Embryonic facial prominence (tissue), 1 donor: Measurements from ENCODE around the gene RABGAP1.

Source experiments
- DNase-seq: peaks from one replicate; pipeline ENCODE4 v3.0.0-alpha.2; 2016; ENCODE audit errors: extremely low spot score

Gene RABGAP1

DNA sequence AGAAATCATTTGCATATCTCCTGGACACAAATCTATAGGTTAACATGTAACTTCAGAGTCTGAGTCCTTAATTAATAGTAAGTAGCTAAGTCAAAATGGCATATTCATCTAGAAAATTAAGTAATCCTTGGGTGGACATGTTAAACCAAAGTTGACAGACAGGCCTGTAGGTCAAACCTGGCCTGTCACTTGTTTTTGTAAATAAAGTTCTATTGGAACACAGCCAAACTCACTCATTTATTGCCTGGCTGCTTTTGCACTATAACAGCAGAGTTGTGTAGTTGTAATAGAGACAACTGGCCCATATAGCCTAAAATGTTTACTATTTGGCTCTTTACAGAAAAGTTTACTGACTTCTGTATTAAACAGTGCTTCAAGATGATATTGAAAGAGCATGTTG lies 68.1 kb downstream of the RABGAP1 start:
- DNase-seq, result no peak

DNA sequence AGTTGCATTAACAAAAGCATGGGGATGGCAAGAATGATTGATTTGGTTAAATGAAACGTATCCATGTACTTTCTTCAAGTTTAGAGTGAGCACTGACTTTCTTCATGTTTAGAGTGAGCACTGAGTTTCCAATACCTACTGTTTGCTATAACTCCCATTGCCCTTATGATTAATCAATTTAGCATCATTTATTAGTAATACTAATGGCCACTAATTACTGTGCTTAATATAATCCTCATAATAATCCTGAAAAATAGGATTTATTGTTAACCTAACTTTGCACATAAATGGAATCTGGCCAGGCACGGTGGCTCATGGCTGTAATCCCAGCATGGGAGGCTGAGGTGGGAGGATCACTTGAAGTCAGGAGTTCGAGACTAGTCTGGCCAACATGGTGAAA lies 70.6 kb downstream of the RABGAP1 start:
- DNase-seq, result no peak

DNA sequence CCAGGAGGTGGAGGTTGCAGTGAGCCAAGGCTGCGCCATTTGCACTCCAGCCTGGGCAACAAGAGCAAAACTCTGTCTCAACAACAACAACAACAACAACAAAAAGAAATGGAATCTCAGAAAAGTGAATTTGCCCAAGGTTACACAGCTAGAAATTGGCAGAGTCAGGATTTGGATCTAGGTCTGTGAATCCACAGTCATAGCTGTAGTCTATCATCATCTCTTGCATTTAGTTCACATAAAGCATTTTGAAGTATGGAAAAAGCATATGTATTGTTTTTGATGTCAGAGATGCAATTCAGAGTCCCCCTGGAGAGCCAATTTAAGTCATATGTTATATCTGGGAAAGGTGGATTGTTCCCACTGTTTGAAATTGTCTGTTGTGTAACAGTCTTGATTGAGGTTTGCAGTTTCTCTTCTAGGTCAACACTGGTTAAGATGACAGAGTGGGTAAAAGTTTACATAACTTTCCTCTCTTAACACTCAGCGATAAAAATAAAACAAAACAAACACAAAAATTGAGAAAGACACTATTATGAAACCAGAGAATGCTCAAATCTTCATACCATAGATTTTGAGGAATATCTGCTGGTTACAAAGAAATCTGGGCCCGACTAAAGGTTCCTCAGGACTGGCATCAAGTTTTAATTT lies 71.2 kb downstream of the RABGAP1 start:
- DNase-seq, result no peak

DNA sequence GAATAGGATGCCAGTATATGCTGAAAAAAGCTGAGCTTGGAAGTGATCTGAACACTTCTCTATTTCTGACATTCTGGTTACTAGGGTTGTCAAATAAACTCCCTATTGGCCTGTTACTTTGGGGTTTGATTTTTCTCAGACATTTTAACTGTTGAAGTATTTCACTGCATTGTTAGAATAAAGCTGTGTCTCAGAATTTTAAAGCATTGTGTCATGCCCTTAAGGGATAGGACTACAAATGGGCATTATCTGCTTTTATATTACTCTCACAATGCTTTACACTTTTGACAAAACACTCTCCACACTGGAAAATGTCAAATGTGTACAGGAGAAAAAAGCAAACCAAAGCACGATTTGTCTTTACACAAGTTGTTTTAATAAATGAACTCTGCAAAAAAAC lies 75.8 kb downstream of the RABGAP1 start:
- DNase-seq, result no peak

DNA sequence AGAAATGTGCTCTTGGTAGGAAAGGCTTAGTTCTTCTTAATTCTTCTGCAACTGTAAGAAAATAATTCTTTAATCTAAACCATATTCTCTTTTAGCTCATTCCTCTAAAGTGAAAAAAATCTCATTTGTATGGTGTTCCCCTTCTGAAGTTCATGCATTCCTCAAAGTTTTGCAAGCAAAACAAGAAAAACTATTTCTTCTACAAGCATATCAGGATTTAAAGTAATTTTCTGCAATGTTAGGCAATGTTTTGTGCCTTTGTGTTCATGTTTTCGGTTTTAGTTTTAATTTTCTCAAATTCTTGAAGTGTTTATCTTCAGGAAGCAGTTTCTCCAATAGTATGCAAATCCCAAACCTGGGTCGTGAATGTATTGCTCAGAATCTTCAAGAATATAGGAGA lies 80.0 kb downstream of the RABGAP1 start:
- no peak for DNase-seq

DNA sequence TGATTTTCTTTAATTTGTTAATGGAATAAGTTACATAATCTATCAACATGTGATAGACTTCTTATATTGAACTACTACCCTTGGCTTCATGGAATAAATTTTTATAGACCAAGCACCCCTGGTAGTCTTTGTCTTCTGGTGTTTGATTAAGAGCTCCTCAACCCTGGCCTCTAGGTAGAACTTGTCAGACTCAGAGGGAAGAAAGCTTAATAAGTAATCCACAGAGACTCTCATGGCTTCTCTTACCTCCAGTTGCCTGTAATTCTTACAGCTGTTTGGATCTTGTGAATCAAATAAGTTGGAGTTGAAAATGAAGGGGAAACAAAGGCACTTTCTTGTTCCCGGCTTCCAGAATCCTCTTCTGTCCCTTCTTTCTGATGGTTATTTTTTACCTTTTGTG lies 85.6 kb downstream of the RABGAP1 start:
- no peak for DNase-seq

DNA sequence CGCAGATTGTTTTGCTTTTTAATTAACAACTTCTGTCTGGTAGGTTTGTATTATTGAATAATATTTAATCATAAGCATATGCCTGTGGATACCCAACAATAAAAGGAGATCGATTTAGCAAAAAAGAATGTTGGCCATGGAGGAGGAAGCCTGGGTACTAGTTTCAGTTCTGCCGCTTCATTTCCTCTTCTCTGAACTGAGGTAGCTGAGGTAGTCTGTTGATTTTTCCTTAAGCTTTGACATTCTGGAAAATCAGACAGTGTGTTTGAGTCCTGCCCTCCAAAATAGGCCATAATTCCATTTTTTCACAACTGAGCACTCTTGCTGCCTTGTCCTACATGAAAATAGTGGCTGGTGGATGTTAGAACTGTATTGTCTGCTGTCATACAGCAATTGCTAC lies 86.7 kb downstream of the RABGAP1 start:
- no peak for DNase-seq

DNA sequence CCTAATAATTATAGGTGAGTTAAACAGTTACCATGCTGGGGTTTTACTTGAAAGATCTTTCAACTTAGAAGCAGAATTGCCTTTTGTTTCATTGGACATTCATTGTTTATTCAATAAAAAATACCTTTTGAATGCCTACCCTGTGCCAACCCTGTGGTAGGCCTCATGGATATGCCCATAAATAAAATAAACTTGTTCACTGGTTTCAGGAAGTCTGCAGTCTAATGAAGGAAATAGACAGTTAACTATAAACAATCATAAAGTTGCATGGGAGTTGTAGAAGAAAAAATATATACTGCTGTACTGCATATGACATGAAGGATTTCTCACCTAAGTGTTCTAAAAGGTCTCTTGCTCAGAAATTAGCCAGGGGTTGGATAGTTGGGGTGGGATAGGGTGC lies 87.3 kb downstream of the RABGAP1 start:
- no peak for DNase-seq

DNA sequence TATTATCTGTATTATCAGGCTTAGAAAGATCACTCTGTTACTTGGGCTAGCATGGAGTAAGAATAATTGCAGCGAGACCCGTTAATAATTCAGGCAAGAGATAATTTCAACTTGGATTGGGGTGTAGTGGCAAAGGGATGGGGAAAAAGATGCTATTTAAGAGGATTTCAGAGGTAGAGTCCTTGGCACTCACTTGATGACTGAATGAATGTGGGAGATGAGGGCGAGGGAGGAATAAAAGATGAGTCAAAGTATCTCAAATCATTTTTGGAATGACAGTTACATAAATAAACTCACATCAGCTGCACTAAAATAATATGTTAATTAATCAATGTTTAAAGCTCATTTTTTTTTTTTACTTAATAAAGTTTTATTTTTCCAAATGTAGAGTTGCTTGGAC lies 88.2 kb downstream of the RABGAP1 start:
- DNase-seq, result no peak

DNA sequence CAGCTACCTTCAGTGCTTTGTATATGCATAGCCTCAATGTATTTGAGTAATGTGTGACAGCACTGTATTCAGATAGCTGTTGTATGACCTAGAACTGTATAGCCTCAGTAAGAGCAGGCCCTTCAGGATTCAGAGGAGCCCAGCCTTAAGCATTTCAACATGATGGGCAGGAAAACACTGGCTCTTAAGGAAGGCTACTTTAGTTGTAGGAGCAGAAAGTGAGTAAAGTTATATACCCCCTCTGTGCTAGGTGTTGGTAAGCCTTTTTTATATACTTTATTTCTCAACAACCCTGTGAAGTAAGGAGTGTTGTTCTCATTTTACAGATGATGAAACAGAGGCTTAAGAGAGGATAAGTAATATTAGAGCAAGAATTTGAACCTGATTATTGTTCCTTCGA lies 91.1 kb downstream of the RABGAP1 start:
- DNase-seq, result no peak

DNA sequence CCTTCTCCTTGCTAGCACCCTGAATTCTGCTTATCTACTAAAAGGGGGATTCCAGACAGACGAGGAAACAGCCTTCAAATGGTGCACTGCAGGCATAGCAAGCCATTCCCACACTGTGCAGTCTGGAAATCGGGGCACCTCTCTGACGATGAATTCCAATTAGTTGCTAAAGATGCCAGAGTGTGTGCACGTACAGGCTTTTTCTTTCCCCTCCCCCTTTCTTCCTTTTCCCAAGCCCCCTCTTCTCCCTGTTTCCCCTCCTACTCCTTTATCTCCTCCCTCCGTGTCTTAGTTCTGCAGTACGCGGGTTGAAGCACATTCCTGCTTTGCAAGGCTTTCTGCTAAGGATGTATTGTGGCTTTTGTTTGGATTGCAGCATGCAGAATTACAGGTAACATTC lies 92.5 kb downstream of the RABGAP1 start, which contains the start of gene GPR21:
Gene GPR21, plus strand, starts transcription at position 316 of the 400 bp plus-strand sequence. CDS start 900 bp downstream, outside the sequence.
- DNase-seq, result no peak

DNA sequence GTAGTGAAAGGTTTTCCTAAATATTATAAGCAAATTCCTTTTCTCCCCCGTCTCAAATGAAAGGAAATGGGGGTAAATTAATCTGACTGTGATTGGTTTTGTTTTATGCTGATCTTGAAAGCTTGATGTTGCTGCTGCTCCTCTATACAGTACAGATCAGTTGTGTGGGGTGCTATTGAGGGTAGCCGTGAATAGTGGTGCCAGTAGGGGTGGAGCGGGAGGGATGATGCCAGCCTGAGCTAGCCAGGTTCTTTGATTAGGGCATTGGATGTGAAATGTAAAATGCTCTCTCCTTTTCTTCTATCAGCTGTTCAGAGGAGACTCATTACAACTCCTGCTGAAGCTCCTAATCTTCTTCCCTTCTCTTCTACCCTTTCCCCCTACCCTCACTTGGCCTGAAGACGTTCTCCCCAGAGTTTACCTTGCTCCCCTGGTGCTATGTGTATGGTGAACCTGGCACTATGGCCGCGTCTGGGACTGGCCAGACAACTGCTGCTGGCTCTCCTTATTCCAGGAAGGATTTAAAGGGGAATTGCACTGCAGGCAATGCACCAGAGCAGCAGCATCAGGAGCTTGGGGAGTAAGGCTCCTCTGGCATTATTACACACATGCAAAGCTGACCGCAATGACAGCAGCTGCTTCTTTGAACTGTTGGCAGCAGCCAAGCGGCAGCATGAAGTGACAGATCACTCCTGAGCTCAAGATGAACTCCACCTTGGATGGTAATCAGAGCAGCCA lies 93.2 kb downstream of the RABGAP1 start:
- DNase-seq, result no peak

DNA sequence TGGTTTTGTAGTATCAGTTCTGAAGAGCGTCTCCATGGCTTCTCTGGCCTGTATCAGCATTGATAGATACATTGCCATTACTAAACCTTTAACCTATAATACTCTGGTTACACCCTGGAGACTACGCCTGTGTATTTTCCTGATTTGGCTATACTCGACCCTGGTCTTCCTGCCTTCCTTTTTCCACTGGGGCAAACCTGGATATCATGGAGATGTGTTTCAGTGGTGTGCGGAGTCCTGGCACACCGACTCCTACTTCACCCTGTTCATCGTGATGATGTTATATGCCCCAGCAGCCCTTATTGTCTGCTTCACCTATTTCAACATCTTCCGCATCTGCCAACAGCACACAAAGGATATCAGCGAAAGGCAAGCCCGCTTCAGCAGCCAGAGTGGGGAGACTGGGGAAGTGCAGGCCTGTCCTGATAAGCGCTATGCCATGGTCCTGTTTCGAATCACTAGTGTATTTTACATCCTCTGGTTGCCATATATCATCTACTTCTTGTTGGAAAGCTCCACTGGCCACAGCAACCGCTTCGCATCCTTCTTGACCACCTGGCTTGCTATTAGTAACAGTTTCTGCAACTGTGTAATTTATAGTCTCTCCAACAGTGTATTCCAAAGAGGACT lies 94.2 kb downstream of the RABGAP1 start:
- DNase-seq, result no peak

DNA sequence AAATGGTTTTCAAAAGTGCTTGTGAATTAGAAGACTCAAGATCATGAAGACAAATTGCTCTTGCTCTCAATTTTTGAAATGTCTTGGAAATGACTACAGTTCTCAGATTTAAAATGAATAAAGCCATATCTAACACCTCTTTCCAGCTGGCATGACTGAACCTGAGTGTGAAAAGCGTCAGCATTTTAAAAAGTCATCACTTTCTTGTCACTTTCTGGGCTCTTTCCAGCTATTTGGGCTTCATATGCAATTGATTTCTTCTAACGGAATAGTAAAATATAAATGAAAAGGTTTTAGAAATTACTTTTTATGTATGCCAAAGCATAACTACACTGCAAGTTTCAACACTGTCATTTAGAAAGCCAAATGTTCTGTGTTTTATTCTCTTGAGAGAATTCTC lies 95.0 kb downstream of the RABGAP1 start:
- DNase-seq, result no peak

DNA sequence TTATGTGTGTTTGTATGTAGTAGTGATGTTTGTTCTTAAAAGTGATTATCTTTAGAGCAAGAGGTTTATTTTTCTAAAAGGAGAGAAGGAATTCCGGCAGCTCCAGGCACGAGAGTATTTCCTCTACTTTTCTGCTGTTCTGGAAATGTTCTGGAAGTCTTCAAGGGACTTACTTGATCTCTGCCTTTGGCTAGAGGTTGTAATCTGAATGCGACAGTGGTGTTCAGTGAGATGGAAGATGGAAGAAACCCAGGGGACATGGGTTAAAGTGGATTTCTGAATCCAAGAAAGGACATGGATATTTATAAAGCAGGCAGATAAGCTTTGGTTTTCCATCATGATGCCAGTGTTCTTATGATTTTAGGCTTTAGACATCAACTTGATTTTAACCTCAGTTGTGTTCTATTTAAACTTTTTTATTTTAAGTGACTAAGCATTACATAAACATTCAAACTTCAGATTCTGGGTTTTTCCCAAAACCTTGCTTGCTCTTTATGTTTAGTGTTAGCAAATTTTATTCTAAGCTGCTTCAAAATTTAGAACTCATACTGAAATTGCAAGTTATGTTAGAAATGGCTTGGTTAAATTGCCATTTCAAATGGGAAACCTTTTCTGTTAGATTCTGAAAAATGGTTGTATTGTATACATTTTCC lies 96.2 kb downstream of the RABGAP1 start:
- DNase-seq, result no peak

DNA sequence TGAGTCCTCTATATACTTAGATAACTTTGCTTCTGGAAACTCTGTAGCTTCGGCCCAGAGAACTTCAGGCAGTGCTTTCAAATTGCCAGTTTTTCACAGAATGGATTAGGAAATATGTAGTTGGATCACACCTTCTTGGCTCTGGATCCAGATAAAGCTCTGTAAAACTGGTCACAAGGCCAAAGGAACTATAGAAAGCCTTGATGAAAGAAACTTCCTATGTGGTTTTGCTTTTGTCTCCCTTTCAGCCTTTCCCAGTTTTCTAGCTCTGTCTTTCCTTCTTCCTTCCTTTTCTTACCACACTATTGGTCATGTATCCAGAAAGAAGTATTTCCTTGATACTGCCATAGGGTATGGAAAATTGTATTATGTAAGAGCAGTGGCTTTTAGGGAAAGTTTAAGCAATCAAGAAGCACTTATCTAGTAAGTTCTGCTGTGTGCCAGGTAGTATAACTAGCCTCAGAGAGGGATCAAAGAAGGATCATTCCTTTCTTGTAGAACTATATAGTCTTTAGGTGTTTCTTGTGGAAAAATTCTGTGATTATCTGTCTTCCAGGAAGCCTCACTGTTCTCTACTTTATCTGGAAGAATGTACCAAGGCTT lies 98.9 kb downstream of the RABGAP1 start:
- no peak for DNase-seq

DNA sequence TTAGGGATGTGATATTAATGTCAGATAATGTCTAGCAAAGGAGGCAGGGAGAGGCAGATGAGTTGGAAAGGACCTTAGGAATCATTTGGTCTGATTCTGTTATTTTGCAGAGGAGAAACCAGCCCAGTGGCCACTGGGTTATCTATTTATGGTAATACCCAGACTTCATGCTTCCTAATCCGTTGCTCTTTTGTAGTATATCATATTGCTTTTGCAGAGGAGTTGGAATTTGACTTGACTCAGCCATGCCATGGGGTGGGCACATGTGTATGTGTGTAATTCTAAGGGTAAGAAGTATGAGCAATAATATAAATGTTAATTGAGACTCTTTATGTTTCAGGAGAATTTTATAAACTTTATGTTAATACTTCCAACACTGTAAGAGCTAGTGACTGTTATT lies 100.0 kb downstream of the RABGAP1 start:
- DNase-seq, result no peak

DNA sequence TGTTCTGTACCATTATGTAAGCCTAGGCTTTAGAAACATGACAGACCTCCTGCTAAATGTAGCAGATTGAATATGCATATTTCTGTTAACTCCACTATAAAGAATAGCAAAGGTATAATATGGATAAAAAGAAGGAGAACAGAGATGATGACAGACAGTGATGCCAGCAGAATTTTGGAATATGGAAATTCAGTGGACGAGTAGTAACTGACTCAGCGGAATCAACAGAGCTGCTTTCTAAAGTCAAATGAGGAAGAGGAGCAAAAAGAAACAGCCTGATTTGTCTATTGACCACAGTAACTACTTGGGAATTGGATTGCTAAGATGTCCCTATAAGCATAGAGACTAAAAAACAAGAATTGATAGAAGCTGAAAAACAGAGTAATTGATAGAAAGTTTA lies 100.7 kb downstream of the RABGAP1 start:
- DNase-seq, result no peak

DNA sequence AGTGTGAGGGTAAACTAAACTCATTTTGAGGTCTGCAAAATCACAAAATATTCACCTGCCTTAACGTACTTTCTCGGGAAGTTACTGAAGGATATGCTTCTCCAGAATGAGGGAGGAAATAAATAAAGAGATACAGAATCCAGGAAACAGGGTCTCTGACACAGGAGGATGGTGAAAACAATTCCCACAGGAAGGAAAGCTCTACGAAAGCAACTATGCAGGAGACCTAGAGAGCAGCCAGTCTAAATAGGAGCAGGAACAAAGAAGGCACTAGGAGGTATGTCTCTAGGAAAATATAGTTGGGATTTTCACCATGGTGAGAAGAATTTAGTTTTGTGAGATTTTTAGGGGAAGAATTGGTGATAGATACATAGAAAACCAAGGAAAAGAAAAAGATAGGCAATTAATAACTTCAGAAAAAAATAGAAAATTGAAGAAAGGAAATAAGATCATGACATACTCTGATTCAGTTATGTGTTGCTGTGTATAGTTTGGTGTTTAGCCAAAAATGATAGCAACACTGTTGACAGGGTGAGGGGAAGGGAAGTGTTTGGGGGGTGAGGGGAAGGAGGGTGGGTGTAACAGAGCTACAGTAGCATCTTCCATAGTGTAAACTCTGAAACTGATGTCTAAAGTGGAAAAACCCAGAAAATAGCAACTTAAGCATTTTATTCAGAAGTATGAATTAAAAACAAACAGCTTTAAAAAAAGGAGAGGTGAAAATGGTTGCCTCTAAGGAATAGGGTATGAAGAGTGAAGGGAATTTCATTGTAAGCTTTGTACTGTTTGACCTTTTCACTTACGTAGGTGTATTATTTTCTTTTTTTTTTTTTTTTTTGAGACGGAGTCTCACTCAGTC lies 102.5 kb downstream of the RABGAP1 start:
- no peak for DNase-seq

DNA sequence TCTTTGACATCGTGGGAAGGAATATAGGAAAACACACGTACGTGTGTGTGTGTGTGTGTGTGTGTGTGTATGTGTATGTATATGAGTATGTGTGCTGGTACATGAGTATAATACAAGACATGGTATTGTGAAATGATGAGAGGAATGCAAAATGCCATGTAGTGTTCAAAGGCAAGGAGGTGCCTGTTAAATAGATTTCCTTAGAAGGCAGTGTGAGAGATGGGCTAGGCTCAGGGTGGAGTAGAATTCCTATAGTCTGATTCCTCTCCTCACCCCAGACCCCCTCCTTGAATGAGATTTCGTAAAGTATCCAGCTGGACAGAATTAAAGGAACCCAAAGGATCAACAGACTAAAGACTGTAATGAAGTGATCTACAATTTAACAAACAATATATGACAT lies 103.8 kb downstream of the RABGAP1 start:
- DNase-seq, result no peak
